ENCODE results near the gene RALB. TPM values are rescaled to one million over a fixed set of nuclear protein-coding genes. Genes with fewer than 3 reads are reported as not detected.

RALB gene
- total RNA-seq, 1 donor from 2014 or later: 52.7 TPM

- H3K36me3 ChIP-seq (ENCODE audit: control insufficient read depth, insufficient read depth, low read length): no peaks in the 10 kb centered on the region
- no peak for TF ChIP-seq CTCF (IDR thresholded peaks at IDR 0.05; ENCODE audit: insufficient read depth, low read length, severe bottlenecking)
- DNase-seq (ENCODE audit: low read depth) (no peak), FAIRE-seq (no peak)
- H3K27me3 ChIP-seq (ENCODE audit: control insufficient read depth, insufficient read depth, low read length): peaks cover 2% of the 10 kb centered on the region
- H3K4me3 ChIP-seq (ENCODE audit: low read depth, low read length): no peak overlapping the region
These were observed 4.8 kb upstream of the RALB start for GRCh38 chr2:120247851-120248250.

GRCh38 chr2:120250640-120251039 lies 2.0 kb upstream of the RALB start:
- H3K4me3 ChIP-seq (ENCODE audit: low read depth, low read length): no peak overlapping the region
- H3K36me3 ChIP-seq (ENCODE audit: control insufficient read depth, insufficient read depth, low read length): no peaks in the 10 kb centered on the region
- no peak for TF ChIP-seq CTCF (IDR thresholded peaks at IDR 0.05; ENCODE audit: insufficient read depth, low read length, severe bottlenecking)
- no peak for DNase-seq (ENCODE audit: low read depth)
- H3K27me3 ChIP-seq (ENCODE audit: control insufficient read depth, insufficient read depth, low read length): peaks cover 2% of the 10 kb centered on the region
- no peak for FAIRE-seq

- no peak for DNase-seq (ENCODE audit: low read depth)
- Histone ChIP-seq H3K4me3 (ENCODE audit: low read depth, low read length) (no peak overlapping the region), H3K36me3 (ENCODE audit: control insufficient read depth, insufficient read depth, low read length) (no peaks in the 10 kb centered on the region), H3K27me3 (ENCODE audit: control insufficient read depth, insufficient read depth, low read length) (peaks cover 2% of the 10 kb centered on the region)
- FAIRE-seq: no peak
- TF ChIP-seq CTCF (IDR thresholded peaks at IDR 0.05; ENCODE audit: insufficient read depth, low read length, severe bottlenecking): no peak
These were observed 1.6 kb upstream of the RALB start for GRCh38 chr2:120251078-120251477.

DNA sequence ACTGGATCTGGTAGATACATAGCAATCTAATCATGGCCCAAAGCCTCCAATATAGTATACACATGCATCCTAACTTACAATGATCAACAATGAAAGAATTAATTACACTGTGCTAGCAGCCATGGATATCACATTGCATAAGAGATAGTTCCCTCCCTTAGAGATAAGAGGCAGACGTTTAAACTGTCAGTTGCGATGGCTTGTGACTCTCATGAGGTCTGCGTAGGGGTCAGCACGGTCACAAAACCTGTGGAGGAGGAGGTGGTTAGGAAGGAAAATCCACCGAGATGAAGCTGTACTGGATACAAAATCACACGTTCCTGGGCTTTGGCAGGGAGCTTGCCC lies 800 bp upstream of the RALB start:
- FAIRE-seq (no peak), DNase-seq (ENCODE audit: low read depth) (no peak)
- no peak for TF ChIP-seq CTCF (IDR thresholded peaks at IDR 0.05; ENCODE audit: insufficient read depth, low read length, severe bottlenecking)
- H3K27me3 ChIP-seq (ENCODE audit: control insufficient read depth, insufficient read depth, low read length): peaks cover 2% of the 10 kb centered on the region
- no peaks in the 10 kb centered on the region for H3K36me3 ChIP-seq (ENCODE audit: control insufficient read depth, insufficient read depth, low read length)
- H3K4me3 ChIP-seq (ENCODE audit: low read depth, low read length): peak overlapping the region; percentile 84

DNA sequence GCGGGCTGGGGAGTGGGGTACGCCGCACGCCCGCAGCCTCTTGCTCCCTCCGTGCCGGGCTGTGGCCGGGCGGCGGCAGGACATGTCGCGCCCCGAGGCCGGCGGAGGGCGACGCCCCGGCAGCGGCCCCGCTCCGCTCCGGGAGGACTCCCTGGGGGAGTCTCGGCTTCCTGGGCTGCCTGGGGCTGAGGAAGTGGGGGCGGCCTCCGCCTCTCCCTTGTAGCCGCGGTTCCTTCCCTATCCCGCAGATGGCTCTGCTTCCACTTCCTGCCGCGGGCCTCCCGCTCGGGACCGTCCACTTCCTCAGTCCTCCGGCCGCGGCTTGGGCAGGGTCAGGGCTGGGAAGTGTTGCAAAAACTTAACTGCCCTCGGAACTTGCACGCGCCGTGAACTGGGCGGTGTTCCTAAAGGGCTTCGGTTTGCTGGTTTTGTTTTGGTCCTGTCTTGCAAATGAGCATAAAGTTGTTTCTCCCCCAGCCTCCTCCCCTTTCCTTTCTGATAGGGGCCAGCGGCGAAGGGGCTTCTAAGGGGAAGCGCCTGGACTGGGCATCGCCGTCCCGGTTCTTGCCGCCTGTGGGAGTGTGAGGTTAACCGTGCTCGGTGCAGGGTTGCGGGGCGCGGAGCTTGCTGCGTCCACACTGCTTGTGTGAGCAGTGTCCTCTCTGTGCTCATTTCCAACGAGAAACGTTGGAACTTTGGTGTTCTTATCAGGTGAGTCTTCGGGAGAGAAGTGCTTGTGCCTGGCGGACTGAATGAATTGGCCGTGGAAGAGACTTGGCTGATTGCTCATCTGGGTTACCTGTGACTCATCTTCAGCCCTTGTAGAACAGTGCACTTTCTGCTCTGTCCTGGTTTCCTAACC lies 600 bp downstream of the RALB start:
- peak; percentile 53 for TF ChIP-seq CTCF (IDR thresholded peaks at IDR 0.05; ENCODE audit: insufficient read depth, low read length, severe bottlenecking)
- peak; percentile 91 for DNase-seq (ENCODE audit: low read depth)
- Histone ChIP-seq H3K36me3 (ENCODE audit: control insufficient read depth, insufficient read depth, low read length) (peaks cover 2% of the 10 kb centered on the region), H3K27me3 (ENCODE audit: control insufficient read depth, insufficient read depth, low read length) (peaks cover 2% of the 10 kb centered on the region), H3K4me3 (ENCODE audit: low read depth, low read length) (peak overlapping the region; percentile 84)
- FAIRE-seq: peak; percentile 84

DNA sequence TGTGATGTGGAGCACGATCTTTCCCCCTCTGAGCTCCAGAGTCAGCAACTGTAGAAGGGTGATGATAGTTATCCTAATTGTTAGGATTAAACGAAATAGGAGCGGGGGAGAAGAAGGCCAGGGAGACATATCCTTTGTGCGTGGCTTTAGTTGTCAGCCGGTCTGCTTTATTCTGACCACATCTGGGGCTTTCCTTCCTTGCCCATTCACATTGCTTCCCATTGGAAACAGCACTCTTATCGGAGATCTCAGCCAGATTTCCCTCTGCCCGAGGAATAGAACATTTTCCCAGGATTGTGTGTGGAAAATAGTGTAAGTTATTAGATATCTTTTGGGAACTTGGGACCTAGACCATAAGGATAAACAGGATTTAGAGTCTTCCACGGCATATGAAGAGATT lies 1.5 kb downstream of the RALB start:
- peaks cover 3% of the 10 kb centered on the region for H3K36me3 ChIP-seq (ENCODE audit: control insufficient read depth, insufficient read depth, low read length)
- H3K4me3 ChIP-seq (ENCODE audit: low read depth, low read length): no peak overlapping the region
- no peak for FAIRE-seq
- H3K27me3 ChIP-seq (ENCODE audit: control insufficient read depth, insufficient read depth, low read length): peaks cover 2% of the 10 kb centered on the region
- DNase-seq (ENCODE audit: low read depth): no peak
- TF ChIP-seq CTCF (IDR thresholded peaks at IDR 0.05; ENCODE audit: insufficient read depth, low read length, severe bottlenecking): no peak
